GM12873 (cell line): ENCODE data around the gene GGA2.

Experiments
- TF ChIP-seq, protein P1 (sequence below): IDR thresholded peaks from 2 replicates; pipeline ENCODE4 v1.5.1; 2012; ENCODE audit warnings: low read depth, mild to moderate bottlenecking, moderate library complexity, low read length, control low read depth; ENCODE audit not compliant: insufficient read depth; ENCODE audit errors: missing control alignments

Gene GGA2, protein sequence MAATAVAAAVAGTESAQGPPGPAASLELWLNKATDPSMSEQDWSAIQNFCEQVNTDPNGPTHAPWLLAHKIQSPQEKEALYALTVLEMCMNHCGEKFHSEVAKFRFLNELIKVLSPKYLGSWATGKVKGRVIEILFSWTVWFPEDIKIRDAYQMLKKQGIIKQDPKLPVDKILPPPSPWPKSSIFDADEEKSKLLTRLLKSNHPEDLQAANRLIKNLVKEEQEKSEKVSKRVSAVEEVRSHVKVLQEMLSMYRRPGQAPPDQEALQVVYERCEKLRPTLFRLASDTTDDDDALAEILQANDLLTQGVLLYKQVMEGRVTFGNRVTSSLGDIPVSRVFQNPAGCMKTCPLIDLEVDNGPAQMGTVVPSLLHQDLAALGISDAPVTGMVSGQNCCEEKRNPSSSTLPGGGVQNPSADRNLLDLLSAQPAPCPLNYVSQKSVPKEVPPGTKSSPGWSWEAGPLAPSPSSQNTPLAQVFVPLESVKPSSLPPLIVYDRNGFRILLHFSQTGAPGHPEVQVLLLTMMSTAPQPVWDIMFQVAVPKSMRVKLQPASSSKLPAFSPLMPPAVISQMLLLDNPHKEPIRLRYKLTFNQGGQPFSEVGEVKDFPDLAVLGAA

DNA sequence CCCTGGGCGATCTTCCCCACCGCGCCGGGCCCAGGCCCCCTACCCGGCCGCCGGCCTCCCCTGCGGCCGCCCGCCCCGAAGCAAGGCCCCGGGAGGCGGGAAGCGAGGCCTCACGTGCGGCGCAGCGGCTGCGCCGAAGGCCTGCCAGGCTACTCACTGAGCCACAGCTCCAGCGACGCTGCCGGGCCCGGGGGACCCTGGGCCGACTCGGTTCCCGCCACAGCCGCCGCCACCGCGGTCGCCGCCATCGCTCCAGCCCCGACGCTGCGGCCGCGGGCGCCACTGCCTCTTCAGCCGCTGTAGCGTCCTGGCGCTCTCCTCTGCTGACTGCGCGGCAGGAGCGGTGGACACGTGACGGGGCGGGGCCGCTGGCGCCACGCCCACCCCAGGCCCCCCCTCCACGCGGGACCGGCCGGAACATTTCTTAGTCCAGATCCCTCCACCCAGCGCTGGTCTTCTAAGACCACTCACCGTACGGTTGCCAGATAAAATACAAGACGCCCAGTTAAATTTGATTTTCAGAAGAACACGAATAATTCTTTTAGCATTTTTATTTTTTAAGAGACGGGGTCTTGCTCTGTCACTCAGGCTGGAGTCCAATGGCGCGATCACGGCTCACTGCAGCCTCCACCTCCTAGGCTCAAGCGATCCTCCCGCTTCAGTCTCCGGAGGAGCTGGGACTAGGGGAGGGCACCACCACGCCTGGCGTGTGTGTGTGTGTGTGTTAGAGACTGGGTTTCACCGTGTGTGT is at the start of gene GGA2:
Gene GGA2 (minus strand): TSS at position 331 of the 751 bp plus-strand sequence. CDS start 83 bp downstream, at position 248.
- TF ChIP-seq, protein P1, sequence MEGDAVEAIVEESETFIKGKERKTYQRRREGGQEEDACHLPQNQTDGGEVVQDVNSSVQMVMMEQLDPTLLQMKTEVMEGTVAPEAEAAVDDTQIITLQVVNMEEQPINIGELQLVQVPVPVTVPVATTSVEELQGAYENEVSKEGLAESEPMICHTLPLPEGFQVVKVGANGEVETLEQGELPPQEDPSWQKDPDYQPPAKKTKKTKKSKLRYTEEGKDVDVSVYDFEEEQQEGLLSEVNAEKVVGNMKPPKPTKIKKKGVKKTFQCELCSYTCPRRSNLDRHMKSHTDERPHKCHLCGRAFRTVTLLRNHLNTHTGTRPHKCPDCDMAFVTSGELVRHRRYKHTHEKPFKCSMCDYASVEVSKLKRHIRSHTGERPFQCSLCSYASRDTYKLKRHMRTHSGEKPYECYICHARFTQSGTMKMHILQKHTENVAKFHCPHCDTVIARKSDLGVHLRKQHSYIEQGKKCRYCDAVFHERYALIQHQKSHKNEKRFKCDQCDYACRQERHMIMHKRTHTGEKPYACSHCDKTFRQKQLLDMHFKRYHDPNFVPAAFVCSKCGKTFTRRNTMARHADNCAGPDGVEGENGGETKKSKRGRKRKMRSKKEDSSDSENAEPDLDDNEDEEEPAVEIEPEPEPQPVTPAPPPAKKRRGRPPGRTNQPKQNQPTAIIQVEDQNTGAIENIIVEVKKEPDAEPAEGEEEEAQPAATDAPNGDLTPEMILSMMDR = no peak

DNA sequence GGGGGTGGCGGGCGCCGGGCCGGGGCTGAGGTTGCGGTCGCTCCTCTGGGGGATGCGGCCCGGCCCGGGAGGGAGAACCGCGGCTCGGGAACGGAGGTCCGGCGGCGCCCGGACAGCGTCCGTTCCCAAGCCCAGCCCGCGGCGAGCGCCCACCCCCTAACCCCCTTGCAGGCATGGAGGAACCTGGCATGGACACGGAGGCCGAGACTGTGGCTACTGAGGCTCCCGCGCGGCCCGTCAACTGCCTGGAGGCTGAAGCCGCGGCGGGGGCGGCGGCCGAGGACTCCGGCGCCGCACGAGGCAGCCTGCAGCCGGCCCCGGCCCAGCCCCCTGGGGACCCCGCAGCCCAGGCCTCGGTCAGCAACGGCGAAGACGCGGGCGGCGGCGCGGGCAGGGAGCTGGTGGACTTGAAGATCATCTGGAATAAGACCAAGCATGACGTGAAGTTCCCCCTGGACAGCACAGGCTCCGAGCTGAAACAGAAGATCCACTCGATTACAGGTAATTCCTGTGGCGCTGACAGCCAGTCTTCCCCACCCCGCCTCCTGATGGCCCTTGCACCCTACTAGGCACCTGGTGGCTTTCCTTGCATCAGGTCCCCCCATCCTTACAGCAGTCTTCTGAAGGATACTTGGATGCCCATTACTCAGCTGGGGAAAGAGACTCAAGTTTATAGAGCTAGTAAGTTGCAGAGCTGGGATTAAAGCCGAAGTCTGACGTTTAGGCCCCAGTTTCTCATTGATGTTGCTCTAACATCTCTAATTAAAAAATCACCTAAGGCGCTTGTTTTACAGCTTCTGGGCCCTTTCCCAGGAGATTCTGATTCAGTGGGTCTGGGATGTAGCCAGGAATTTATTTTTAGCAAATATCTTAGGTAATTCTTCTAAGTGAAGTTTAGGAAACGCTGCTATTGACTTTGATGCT is 47.7 kb upstream of the GGA2 start:
- TF ChIP-seq, protein P1 = no peak

DNA sequence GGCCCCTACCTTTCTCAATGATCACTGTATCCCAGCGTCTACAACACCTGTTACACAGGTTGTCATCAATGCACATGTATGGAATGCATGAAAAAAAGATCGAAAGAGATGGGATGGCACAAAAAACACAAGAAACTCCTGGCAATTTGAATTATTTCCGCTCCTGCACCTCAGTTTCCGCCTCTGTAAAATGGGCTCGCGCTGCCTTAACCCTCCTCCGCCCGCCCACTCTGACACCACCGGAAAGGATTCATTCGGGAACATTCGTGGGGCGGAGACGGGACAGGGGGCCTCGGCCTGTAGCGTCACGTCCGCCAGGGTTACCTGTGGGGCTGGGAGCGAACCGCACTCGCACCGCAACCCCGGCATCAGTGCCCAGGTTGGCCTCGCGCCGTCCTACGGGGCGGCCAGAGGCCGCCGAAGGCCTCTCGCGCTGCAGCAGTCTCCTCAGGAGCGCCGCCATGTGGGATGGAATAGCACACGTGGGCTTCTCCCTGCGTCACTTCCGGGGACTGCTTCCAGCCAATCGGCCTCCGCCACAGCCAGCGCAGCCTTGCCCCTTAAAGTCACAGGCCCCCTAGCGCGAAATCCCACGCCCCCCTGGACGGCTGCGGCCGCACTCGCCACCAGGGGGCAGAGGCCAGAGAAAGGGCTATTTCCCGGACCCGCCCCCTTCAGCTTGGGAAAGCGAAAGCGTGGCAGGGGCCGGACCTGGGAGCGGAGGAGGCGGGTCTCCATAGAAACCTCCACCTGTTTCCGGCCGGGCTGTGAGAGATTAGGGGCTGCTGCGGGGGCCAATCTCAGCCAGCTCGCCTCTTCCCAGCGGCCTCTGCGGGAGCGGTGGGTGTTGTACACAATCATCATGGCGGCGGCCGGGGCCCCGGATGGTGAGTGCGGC is 46.8 kb upstream of the GGA2 start, which contains the start of the genes EARS2 and UBFD1:
Gene EARS2 (minus strand): TSS at position 470 of the 898 bp plus-strand sequence. CDS start 7 bp downstream, at position 463.
Gene UBFD1 (plus strand): TSS at position 847 of the 898 bp plus-strand sequence. CDS start 16 bp downstream, at position 863.
- TF ChIP-seq, protein P1 = peak; percentile 80

DNA sequence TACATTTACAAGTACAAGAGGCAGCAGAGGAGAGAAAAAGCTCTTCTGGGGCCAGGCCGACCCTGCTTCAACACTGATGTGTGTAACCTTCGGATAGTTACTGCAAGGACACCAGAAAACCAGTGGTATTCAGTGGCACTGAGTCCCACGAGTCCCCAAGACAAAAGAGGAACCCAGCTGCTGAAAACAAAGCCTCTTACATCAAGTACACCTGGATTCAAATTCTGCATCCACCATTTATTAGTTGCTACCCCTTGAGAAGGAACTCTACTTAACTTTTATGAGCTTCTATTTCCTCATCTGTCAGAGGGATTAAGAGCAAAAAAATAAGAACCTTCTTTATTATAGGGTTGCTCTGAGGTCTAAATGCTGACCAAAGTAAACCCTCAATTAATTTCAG is 44.2 kb upstream of the GGA2 start:
- TF ChIP-seq, protein P1 = no peak

DNA sequence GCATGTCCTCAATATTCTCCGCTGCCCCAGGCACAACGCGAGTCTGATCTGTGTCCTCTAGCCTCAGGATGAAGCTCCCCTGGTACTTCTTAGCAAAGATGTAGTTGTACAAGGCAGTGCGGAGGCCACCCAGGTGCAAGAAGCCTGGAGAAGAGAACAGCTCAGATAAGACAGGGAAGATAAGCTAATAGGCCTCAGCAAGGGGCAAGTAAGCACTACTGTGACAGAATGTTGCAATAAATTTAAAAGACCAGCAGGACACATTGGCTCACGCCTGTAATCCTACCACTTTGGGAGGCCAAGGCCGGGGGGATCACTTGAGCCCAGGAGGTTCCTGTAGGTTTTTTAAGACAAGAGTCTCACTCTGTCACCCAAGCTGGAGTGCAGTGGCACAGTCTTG is 41.9 kb upstream of the GGA2 start:
- TF ChIP-seq, protein P1 = no peak

DNA sequence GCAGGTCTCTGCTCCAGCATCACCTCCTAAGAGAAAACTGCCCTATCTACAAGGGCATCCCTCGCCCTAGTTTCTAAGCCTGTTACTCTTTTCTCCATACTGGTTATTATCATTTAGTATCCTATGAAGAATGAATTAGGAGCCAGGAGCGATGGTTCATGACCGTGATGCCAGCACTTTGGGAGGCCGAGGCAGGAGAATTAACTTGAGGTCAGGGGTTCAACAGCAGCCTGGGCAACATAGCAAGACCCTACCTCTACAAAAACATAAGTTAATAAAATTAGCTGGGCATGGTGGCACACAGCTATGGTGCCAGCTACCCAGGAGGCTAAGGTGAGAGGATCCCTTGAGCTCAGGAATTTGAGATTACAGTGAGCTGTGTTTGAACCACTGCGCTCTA is 39.6 kb upstream of the GGA2 start:
- TF ChIP-seq, protein P1 = no peak
